Neural cell (in vitro differentiated cells): Measurements from ENCODE around the gene ADGRD1. TPM values are rescaled to one million over a fixed set of nuclear protein-coding genes. Genes with fewer than 3 reads are reported as not detected.

Experiments used
- H2AFZ ChIP-seq: fragments of 200-600, 300-800 bp; sonication (generic), shearing (Covaris generic); 2 replicates; pipeline ENCODE4 v1.6.0; 2014; ENCODE audit warnings: low read depth, mild to moderate bottlenecking, antibody characterized with exemption, low read length, moderate library complexity
- H3F3A ChIP-seq: fragments of 200-600 bp; shearing (Covaris generic); 2 replicates; pipeline ENCODE4 v1.6.1; 2016; ENCODE audit warnings: mild to moderate bottlenecking, moderate library complexity, mixed read lengths, antibody characterized with exemption, low read length; ENCODE audit not compliant: insufficient read depth, poor library complexity, severe bottlenecking
- H3K27ac ChIP-seq: fragments of 200-600, 300-800 bp; sonication (generic), shearing (Covaris generic); 2 replicates; pipeline ENCODE4 v1.5.1; 2014; ENCODE audit warnings: mild to moderate bottlenecking, low read length, moderate library complexity
- H3K27me3 ChIP-seq: fragments of 300-800, 200-600 bp; sonication (generic), shearing (Covaris generic); 2 replicates; pipeline ENCODE4 v1.6.0; 2014; ENCODE audit warnings: mild to moderate bottlenecking, low read depth, low read length, moderate library complexity; ENCODE audit not compliant: insufficient read depth
- H3K36me3 ChIP-seq: fragments of 300-800, 200-600 bp; sonication (generic), shearing (Covaris generic); 2 replicates; pipeline ENCODE4 v1.5.1; 2014; ENCODE audit warnings: mild to moderate bottlenecking, antibody characterized with exemption, low read length, moderate library complexity; ENCODE audit not compliant: insufficient read depth
- H3K4me2 ChIP-seq: fragments of 300-800, 200-600 bp; sonication (generic), shearing (Covaris generic); 2 replicates; pipeline ENCODE4 v1.6.0; 2014; ENCODE audit warnings: mild to moderate bottlenecking, low read length
- H3K4me3 ChIP-seq: fragments of 300-800, 200-600 bp; sonication (generic), shearing (Covaris generic); 2 replicates; pipeline ENCODE4 v1.5.1; 2014; ENCODE audit warnings: mild to moderate bottlenecking, low read length, moderate library complexity
- H3K79me2 ChIP-seq: fragments of 200-600 bp; shearing (Covaris generic); replicated peaks from 2 replicates; pipeline ENCODE4 v1.6.0; 2014; ENCODE audit warnings: mild to moderate bottlenecking, low read length, moderate library complexity; ENCODE audit not compliant: insufficient read depth
- H3K9ac ChIP-seq: fragments of 300-800, 200-600 bp; sonication (generic), shearing (Covaris generic); 2 replicates; pipeline ENCODE4 v1.6.1; 2016; ENCODE audit warnings: mild to moderate bottlenecking, low read length, mixed read lengths
- H3K9me2 ChIP-seq: fragments of 200-600 bp; shearing (Covaris generic); 2 replicates; pipeline ENCODE4 v1.6.1; 2016; ENCODE audit warnings: mild to moderate bottlenecking, low read length, mixed read lengths; ENCODE audit not compliant: insufficient read depth
- H3K9me3 ChIP-seq: fragments of 200-600, 300-800 bp; sonication (generic), shearing (Covaris generic); 2 replicates; pipeline ENCODE4 v1.6.1; 2016; ENCODE audit warnings: mild to moderate bottlenecking, mixed run types, low read length, moderate library complexity, mixed read lengths
- H4K20me1 ChIP-seq: fragments of 200-600 bp; shearing (Covaris generic); 2 replicates; pipeline ENCODE4 v1.6.1; 2016; ENCODE audit warnings: mild to moderate bottlenecking, mixed run types; ENCODE audit not compliant: insufficient read depth
- CTCF ChIP-seq: fragments of 450-650 bp; IDR thresholded peaks from 2 replicates; pipeline ENCODE4 v1.5.1; 2014; ENCODE audit warnings: antibody characterized with exemption, mild to moderate bottlenecking, moderate library complexity; ENCODE audit not compliant: poor library complexity, severe bottlenecking
- EP300 ChIP-seq: fragments of 450-650 bp; conservative IDR thresholded peaks from 2 replicates; pipeline ENCODE4 v1.6.1; 2014; ENCODE audit warnings: antibody characterized with exemption, mild to moderate bottlenecking, moderate library complexity; ENCODE audit not compliant: poor library complexity, severe bottlenecking
- EZH2 ChIP-seq: fragments of 200-600, 300-800 bp; shearing (Covaris generic), sonication (generic); IDR thresholded peaks from 2 replicates; pipeline ENCODE4 v1.6.1; 2014; ENCODE audit warnings: antibody characterized with exemption, low read length, borderline replicate concordance, mild to moderate bottlenecking; ENCODE audit not compliant: insufficient read depth, poor library complexity, severe bottlenecking
- MXI1 ChIP-seq: fragments of 450-650 bp; conservative IDR thresholded peaks from 2 replicates; pipeline ENCODE4 v1.6.1; 2014; ENCODE audit warnings: antibody characterized with exemption, mild to moderate bottlenecking; ENCODE audit not compliant: poor library complexity, severe bottlenecking
- POLR2AphosphoS5 ChIP-seq: IDR thresholded peaks from 2 replicates; pipeline ENCODE4 v1.6.1; 2012
- RAD21 ChIP-seq: fragments of 450-650 bp; conservative IDR thresholded peaks from 2 replicates; pipeline ENCODE4 v1.6.1; 2014; ENCODE audit warnings: antibody characterized with exemption, mild to moderate bottlenecking, moderate library complexity
- REST ChIP-seq: IDR thresholded peaks from 2 replicates; pipeline ENCODE4 v1.6.1; 2012; ENCODE audit warnings: borderline replicate concordance
- SMC3 ChIP-seq: fragments of 450-650 bp; conservative IDR thresholded peaks from 2 replicates; pipeline ENCODE4 v1.6.1; 2014; ENCODE audit warnings: antibody characterized with exemption, mild to moderate bottlenecking, moderate library complexity; ENCODE audit not compliant: poor library complexity
- TAF1 ChIP-seq: IDR thresholded peaks from 2 replicates; pipeline ENCODE4 v1.6.1; 2012; ENCODE audit warnings: low read depth
- polyA plus RNA-seq: library from polyadenylated mRNA; depleted of rRNA; stranded (reverse); fragments of >200 nt; gene quantifications from 2 replicates; pipeline ENCODE4 v1.2.3, GENCODE V29; 2014

ADGRD1 gene
- polyA plus RNA-seq, 1 donor from 2014 or later, result 1.7 TPM

GRCh38 chr12:130911933-130912332, 41.8 kb upstream of the ADGRD1 start:
- TF ChIP-seq EP300, result no peak
- TF ChIP-seq POLR2AphosphoS5, result no peak
- TF ChIP-seq RAD21, result no peak
- no peak for TF ChIP-seq TAF1
- no peak for TF ChIP-seq SMC3
- no peak for TF ChIP-seq EZH2
- TF ChIP-seq CTCF, result no peak
- TF ChIP-seq MXI1, result no peak
- TF ChIP-seq REST, result no peak
- Histone ChIP-seq H3K27ac (no peak overlapping the region), H3K9me3 (peaks cover 8% of the 10 kb centered on the region), H3K9me2 (no peaks in the 10 kb centered on the region), H3K27me3 (no peaks in the 10 kb centered on the region), H3K9ac (no peak overlapping the region), H3K36me3 (no peaks in the 10 kb centered on the region), H3K4me2 (no peak overlapping the region), H3K4me3 (no peak overlapping the region), H4K20me1 (no peaks in the 10 kb centered on the region), H2AFZ (no peak overlapping the region), H3K79me2 (no peaks in the 10 kb centered on the region), H3F3A (no peaks in the 10 kb centered on the region)

- no peaks in the 10 kb centered on the region for H3K36me3 ChIP-seq
- peaks cover 4% of the 10 kb centered on the region for H3K9me3 ChIP-seq
- peak overlapping the region; percentile 54 for H3K4me3 ChIP-seq
- H3K27me3 ChIP-seq, result no peaks in the 10 kb centered on the region
- peak overlapping the region; percentile 79 for H3K4me2 ChIP-seq
- peak overlapping the region; percentile 62 for H3K9ac ChIP-seq
- no peaks in the 10 kb centered on the region for H3K9me2 ChIP-seq
- no peaks in the 10 kb centered on the region for H3F3A ChIP-seq
- peak; percentile 12 for TF ChIP-seq POLR2AphosphoS5
- no peak for TF ChIP-seq TAF1
- TF ChIP-seq EP300, result peak; percentile 51
- peak; percentile 98 for TF ChIP-seq CTCF
- no peak for TF ChIP-seq REST
- no peak for TF ChIP-seq EZH2
- peak; percentile 66 for TF ChIP-seq MXI1
- TF ChIP-seq RAD21, result peak; percentile 99
- TF ChIP-seq SMC3, result peak; percentile 95
- no peaks in the 10 kb centered on the region for H4K20me1 ChIP-seq
- no peaks in the 10 kb centered on the region for H3K79me2 ChIP-seq
- H2AFZ ChIP-seq, result peak overlapping the region; percentile 48
- peak overlapping the region; percentile 80 for H3K27ac ChIP-seq
Measured at GRCh38 chr12:130916241-130916911, 37.3 kb upstream of the ADGRD1 start.
